CD8-positive, alpha-beta memory T cell (primary cell): ENCODE measurements around the gene XAB2. TPM values are rescaled to one million over a fixed set of nuclear protein-coding genes. Genes with fewer than 3 reads are reported as not detected.

ENCODE experiments used
- CTCF ChIA-PET: fragments of 350-600 bp; sonication (Branson Sonifier 250); formaldehyde crosslinking; loops from one replicate; lab custom pipeline; 2021; ENCODE audit warnings: antibody characterized with exemption; lab: Charles Lee
- POLR2A ChIA-PET: fragments of 350-600 bp; sonication (Branson Sonifier 250); formaldehyde crosslinking; loops from one replicate; lab custom pipeline; 2021; ENCODE audit warnings: antibody characterized with exemption; lab: Charles Lee
- DNase-seq, 5 donors: peaks; one replicate each; pipeline versions ENCODE4 v3.0.0 to v3.0.0-alpha.2; 2020 to 2022; ENCODE audit warnings: mixed read lengths in 1 of 5
- H3K27ac ChIP-seq: one replicate; pipeline ENCODE4 v1.7.0; 2013; ENCODE audit warnings: low read depth, mild to moderate bottlenecking, low read length, moderate library complexity
- H3K27me3 ChIP-seq: 2 replicates; pipeline ENCODE4 v1.7.0; 2013; ENCODE audit warnings: low read length, mild to moderate bottlenecking; ENCODE audit not compliant: insufficient read depth, poor library complexity, severe bottlenecking
- H3K36me3 ChIP-seq: 2 replicates; pipeline ENCODE4 v1.7.0; 2013; ENCODE audit warnings: mild to moderate bottlenecking, low read length, moderate library complexity; ENCODE audit not compliant: insufficient read depth
- H3K4me1 ChIP-seq: 2 replicates; pipeline ENCODE4 v1.7.0; 2013; ENCODE audit warnings: mild to moderate bottlenecking, low read length, moderate library complexity; ENCODE audit not compliant: insufficient read depth
- H3K4me3 ChIP-seq: 2 replicates; pipeline ENCODE4 v1.7.0; 2013; ENCODE audit warnings: mild to moderate bottlenecking, low read length
- H3K9me3 ChIP-seq: 2 replicates; pipeline ENCODE4 v1.7.0; 2013; ENCODE audit warnings: mild to moderate bottlenecking, low read length
- H3K27ac Mint-ChIP-seq, 8 donors: one replicate each; pipeline ENCODE4 v1.8.0; 2020 to 2021; ENCODE audit warnings: mixed read lengths in 8 of 8, mild to moderate bottlenecking in 6 of 8, inconsistent platforms in 3 of 8, moderate library complexity in 3 of 8
- H3K27me3 Mint-ChIP-seq, 2 donors: one replicate each; pipeline ENCODE4 v1.8.0; 2020 to 2021; ENCODE audit warnings: mixed read lengths in 2 of 2, mild to moderate bottlenecking in 1 of 2, moderate library complexity in 1 of 2
- H3K36me3 Mint-ChIP-seq, 3 donors: one replicate each; pipeline ENCODE4 v1.8.0; 2020 to 2021; ENCODE audit warnings: mixed read lengths in 3 of 3, inconsistent platforms in 1 of 3, mild to moderate bottlenecking in 1 of 3
- H3K4me1 Mint-ChIP-seq, 3 donors: one replicate each; pipeline ENCODE4 v1.8.0; 2020 to 2021; ENCODE audit warnings: mixed read lengths in 3 of 3, inconsistent platforms in 1 of 3, mild to moderate bottlenecking in 1 of 3
- H3K4me3 Mint-ChIP-seq, 7 donors: one replicate each; pipeline ENCODE4 v1.8.0; 2020 to 2021; ENCODE audit warnings: mixed read lengths in 7 of 7, mild to moderate bottlenecking in 6 of 7, moderate library complexity in 4 of 7, inconsistent platforms in 2 of 7
- H3K9me3 Mint-ChIP-seq, 5 donors: one replicate each; pipeline ENCODE4 v1.8.0; 2020 to 2022; ENCODE audit warnings: mixed read lengths in 5 of 5, mild to moderate bottlenecking in 3 of 5, moderate library complexity in 2 of 5, inconsistent platforms in 1 of 5
- polyA plus RNA-seq: library from polyadenylated mRNA; unstranded; fragments of 300-500 nt; fragmentation: Illumina TruSeq; gene quantifications from one replicate; pipeline ENCODE4 v1.2.3, GENCODE V29; 2021
- total RNA-seq, 2 experiments: library from RNA; stranded (reverse); gene quantifications; one replicate each; pipeline ENCODE4 v1.2.3, GENCODE V29; 2021

The XAB2 gene
- total RNA-seq, result 10 to 100 TPM; 46.0 to 47.6 TPM
- 8.8 TPM for polyA plus RNA-seq

DNA sequence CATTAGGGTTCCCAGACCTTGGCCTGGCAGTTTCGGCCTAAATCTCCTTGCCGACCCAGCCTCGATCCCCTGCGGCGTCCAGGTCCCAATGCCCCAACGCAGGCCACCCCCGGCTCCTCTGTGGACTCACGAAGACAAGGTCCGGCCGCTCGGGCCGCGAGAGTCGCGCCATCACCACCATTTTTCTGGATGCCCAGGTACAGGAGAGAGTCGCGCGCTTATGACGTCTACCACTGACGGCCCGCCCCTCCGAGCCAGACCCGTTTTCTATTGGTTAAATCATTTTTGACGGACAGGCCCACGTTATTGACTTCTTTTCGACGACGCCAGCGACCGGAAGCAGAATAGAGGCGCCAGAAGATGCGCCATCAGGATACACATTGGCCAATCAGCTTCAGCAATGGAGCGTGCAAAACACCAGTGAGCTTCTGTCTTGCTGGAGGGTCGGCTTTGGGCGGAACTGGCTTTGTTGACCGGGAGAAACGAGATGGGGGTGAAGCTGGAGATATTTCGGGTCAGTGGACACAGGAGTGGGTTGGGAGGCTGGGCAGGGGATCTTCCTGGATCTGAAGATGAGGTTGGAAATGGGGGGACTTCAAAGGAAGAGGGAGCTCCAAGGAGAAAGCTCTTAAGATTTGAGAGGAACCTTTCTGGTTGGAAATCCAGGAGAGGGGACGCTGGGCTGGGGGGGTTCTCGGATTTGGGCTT, at the start of gene XAB2, which contains the start of gene PET100:
Gene XAB2, minus strand, starts transcription at position 199 of the 708 bp plus-strand sequence. Its CDS starts 18 bp downstream, at position 181.
Gene PET100, plus strand, starts transcription at position 447 of the 708 bp plus-strand sequence. Its CDS starts 41 bp downstream, at position 488.
- Histone ChIP-seq H3K27ac (peak within 1 kb of the TSS; percentile 98), H3K27me3 (no peaks in the 10 kb centered on the region), H3K4me3 (peak within 1 kb of the TSS; percentile 92), H3K9me3 (no peaks in the 10 kb centered on the region), H3K36me3 (peaks cover 18% of the 10 kb centered on the region), H3K4me1 (peaks cover 22% of the 10 kb centered on the region)
- ChIA-PET CTCF (interaction anchor here (0.9 to 1.6 kb wide), 3 partner anchors 51 to 61 kb away, joined by 3 to 11 read pairs (median 6); partner anchors contain the start of gene TRAPPC5), POLR2A (interaction anchor here (0.5 to 2.0 kb wide), 15 partner anchors 8 to 1725 kb away, joined by 3 to 10 read pairs (median 4); partner anchors contain the start of genes CAMSAP3, MCOLN1, PNPLA6 and TIMM44)
- Mint-ChIP-seq H3K27ac (peak within 1 kb of the TSS; percentile 90 to 100 (median 100)), H3K4me1 (peaks cover 32 to 51% (median 39%) of the 10 kb centered on the region in 3 donors), H3K4me3 (peak within 1 kb of the TSS; percentile 90 to 99 (median 97)), H3K36me3 (peaks cover 0 to 57% (median 8%) of the 10 kb centered on the region in 3 donors), H3K27me3 (no peaks in the 10 kb centered on the region), H3K9me3 (no peaks in the 10 kb centered on the region)
- DNase-seq, result peak; percentile 89 to 98 (median 94)

DNA sequence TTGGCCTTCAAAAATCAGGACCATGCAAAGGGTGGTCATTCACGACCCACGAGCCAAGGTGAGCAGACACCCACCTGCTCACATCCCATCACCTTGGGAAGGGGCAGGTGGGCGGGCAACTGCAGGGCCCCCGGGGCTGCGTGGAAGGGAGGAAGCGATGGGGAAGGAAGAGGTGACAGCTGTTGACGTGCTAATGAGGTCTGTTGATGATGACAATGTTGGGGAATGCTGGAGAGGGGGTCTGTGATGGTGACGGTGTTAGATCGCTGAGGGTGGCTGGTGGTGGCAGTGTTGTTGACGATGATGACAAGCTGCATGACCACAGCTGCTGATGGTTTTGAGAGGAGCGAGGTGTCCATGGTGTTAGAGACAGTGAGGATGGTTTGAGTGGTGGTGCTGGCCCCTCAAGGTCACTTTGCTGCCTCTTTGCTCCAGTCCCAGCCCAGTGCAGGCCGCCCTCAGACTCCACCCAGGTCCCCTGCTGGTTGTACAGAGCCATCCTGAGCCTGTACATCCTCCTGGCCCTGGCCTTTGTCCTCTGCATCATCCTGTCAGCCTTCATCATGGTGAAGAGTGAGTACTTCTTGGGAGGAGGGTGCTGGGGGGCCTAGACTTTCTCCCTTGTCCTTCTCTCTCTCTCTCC, 48.4 kb upstream of the XAB2 start:
- Mint-ChIP-seq H3K36me3 (peaks cover 0 to 11% (median 0%) of the 10 kb centered on the region in 3 donors), H3K9me3 (no peaks in the 10 kb centered on the region), H3K4me3 (peak overlapping the region in 3 of 7 donors; percentile 27 to 58 (median 37)), H3K27ac (peak overlapping the region in 3 of 8 donors; percentile 43 to 60 (median 57)), H3K4me1 (peaks cover 30 to 59% (median 45%) of the 10 kb centered on the region in 3 donors), H3K27me3 (peaks cover 19 to 50% of the 10 kb centered on the region in 2 donors)
- no peak for DNase-seq
- peaks cover 5% of the 10 kb centered on the region for H3K36me3 ChIP-seq
- peaks cover 35% of the 10 kb centered on the region for H3K4me1 ChIP-seq
- no peak overlapping the region for H3K27ac ChIP-seq
- CTCF ChIA-PET, result interaction anchor here (0.9 to 2.2 kb wide), 3 partner anchors 109 to 124 kb away, joined by 3 to 12 read pairs (median 3); no protein-coding TSS in a partner anchor
- no peak overlapping the region for H3K4me3 ChIP-seq
- no peaks in the 10 kb centered on the region for H3K27me3 ChIP-seq
- no peaks in the 10 kb centered on the region for H3K9me3 ChIP-seq
- POLR2A ChIA-PET, result no interaction called here

DNA sequence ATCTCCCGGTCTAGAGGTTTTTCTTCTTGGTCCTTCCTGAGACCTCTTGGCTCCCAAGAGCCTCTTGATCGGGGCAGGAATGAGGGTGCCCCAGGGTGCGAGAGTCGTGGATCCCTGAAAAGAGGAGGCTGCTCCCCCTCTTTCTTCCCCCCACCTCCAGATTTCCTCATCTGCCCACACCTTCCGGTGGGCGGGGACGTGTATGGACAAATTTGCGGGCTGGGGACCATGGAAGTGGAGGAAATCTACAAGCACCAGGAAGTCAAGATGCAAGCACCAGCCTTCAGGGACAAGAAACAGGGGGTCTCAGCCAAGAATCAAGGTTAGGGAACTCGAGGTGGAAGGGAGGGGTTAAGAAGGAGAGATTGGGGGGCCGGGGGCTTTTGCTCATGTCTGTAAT, 47.5 kb upstream of the XAB2 start, which contains the start of gene MCEMP1:
Gene MCEMP1, plus strand, starts transcription at position 237 of the 400 bp plus-strand sequence. Its CDS starts 31 bp downstream, at position 268.
- Histone ChIP-seq H3K27me3 (no peaks in the 10 kb centered on the region), H3K27ac (no peak within 1 kb of the TSS), H3K9me3 (no peaks in the 10 kb centered on the region), H3K4me1 (peaks cover 31% of the 10 kb centered on the region), H3K4me3 (no peak within 1 kb of the TSS), H3K36me3 (no peaks in the 10 kb centered on the region)
- CTCF ChIA-PET, result interaction anchor here (1.0 to 2.2 kb wide), 4 partner anchors 19 to 193 kb away, joined by 3 to 12 read pairs (median 4); no protein-coding TSS in a partner anchor
- Mint-ChIP-seq H3K36me3 (peaks cover 0 to 6% (median 0%) of the 10 kb centered on the region in 3 donors), H3K27me3 (peaks cover 22 to 52% of the 10 kb centered on the region in 2 donors), H3K4me1 (peaks cover 27 to 52% (median 43%) of the 10 kb centered on the region in 3 donors), H3K9me3 (no peaks in the 10 kb centered on the region), H3K27ac (peak within 1 kb of the TSS in 5 of 8 donors; percentile 7 to 92 (median 60)), H3K4me3 (peak within 1 kb of the TSS in 3 of 7 donors; percentile 15 to 58 (median 54))
- DNase-seq, result no peak
- POLR2A ChIA-PET, result no interaction called here

DNA sequence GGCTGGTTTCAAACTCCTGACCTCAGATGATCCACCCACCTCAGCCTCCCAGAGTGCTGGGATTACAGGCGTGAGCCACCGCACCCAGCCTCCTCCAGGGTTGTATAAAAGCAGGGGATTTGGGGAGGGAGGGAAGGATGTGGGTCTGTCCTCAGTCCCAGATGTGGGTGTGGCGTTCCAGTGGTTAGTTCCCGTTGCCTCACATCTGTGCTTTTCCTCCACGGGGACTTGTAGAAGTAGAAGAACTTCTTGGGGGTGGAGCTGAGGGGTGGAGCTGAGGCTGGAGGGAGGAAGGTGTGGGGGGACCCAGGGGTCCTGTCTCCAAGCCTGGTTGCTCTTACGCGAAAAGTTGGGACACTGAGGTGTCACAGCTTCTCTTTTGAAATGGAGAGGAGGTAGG, 47.0 kb upstream of the XAB2 start:
- CTCF ChIA-PET, result interaction anchor here (1.0 to 1.5 kb wide), 3 partner anchors 19 to 193 kb away, joined by 3 to 4 read pairs (median 3); no protein-coding TSS in a partner anchor
- no peaks in the 10 kb centered on the region for H3K9me3 Mint-ChIP-seq
- H3K4me1 ChIP-seq, result peaks cover 26% of the 10 kb centered on the region

DNA sequence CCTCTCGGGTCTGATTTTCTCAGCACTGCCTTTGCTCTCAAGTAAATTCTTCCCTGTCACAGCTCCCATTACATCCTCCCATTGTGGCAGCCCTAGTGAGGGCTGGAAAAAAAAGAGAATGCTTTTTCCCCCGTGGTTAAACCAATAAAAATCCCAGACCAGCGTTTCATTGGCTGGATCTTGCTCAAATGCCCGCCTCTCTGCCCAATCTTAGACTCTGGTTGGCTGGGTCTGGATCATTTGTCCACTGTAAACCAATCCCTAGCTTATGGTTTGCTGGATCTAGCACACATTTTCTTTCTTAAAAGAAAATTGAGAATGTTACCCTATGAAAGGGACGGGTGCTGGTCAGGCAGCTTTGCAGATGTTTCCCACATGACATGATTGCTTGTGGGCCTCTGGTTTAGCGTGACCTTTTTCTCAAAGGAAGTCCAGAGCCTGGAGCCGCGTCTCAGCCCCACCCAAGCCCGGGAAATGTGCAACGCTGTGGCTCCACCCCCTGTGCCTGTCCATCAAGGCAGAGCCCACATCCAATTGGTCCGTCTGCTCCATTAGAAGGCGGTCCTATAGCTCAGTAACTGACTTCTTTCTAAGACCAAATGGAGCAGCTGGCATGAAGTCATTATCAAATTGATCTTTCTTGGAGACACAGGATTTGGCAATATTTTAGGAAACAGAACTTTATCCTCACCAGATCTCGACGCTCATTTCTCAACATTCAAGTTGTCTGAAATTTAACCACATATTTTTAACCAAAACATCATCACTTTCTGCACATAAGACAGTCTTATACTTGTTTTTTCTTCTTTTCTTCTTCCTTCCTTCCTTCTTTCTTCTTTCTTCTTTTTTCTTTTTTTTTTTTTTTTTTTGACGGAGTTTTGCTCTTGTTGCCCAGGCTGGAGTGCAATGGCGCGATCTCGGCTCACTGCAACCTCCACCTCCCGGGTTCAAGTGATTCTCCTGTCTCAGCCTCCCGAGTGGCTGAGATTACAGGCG, 45.0 kb upstream of the XAB2 start:
- POLR2A ChIA-PET, result no interaction called here
- H3K27me3 Mint-ChIP-seq, result peaks cover 28 to 67% of the 10 kb centered on the region in 2 donors

More for the DNA sequence above, 47.0 kb upstream of the XAB2 start:
- POLR2A ChIA-PET, result no interaction called here
- no peak for DNase-seq
- Mint-ChIP-seq H3K27me3 (peaks cover 25 to 57% of the 10 kb centered on the region in 2 donors), H3K4me1 (peaks cover 23 to 47% (median 40%) of the 10 kb centered on the region in 3 donors), H3K4me3 (no peak overlapping the region), H3K27ac (peak overlapping the region in 2 of 8 donors; percentile 60 to 70), H3K36me3 (peaks cover 0 to 3% (median 0%) of the 10 kb centered on the region in 3 donors)
- no peak overlapping the region for H3K27ac ChIP-seq
- H3K4me3 ChIP-seq, result no peak overlapping the region
- H3K27me3 ChIP-seq, result no peaks in the 10 kb centered on the region
- no peaks in the 10 kb centered on the region for H3K36me3 ChIP-seq
- no peaks in the 10 kb centered on the region for H3K9me3 ChIP-seq

DNA sequence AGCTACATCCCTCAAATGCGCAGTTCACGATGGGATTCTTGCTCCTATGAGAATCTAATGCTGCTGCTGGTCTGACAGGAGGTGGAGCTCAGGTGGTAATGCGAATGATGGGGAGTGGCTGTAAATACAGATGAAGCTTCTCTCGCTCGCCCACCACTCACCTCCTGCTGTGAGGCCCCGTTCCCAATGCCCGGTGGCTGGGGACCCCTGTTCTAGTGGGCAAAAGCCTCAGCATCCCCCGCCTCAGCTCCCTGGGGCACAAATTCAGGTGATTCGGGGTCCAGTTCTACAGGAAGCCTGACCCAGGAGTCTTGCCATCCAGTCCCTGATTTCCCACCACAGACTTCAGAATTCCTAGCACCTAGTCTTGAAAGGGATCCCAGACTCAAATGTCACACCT, 43.2 kb upstream of the XAB2 start:
- H3K36me3 Mint-ChIP-seq, result no peaks in the 10 kb centered on the region
- H3K27me3 ChIP-seq, result no peaks in the 10 kb centered on the region
- H3K4me3 Mint-ChIP-seq, result no peak overlapping the region
- H3K27me3 Mint-ChIP-seq, result peaks cover 27 to 60% of the 10 kb centered on the region in 2 donors
- H3K27ac ChIP-seq, result no peak overlapping the region
- no peaks in the 10 kb centered on the region for H3K36me3 ChIP-seq
- peaks cover 12% of the 10 kb centered on the region for H3K4me1 ChIP-seq
- H3K4me3 ChIP-seq, result no peak overlapping the region
- ChIA-PET CTCF (no interaction called here), POLR2A (no interaction called here)
- peaks cover 17 to 34% (median 25%) of the 10 kb centered on the region in 3 donors for H3K4me1 Mint-ChIP-seq
- no peak for DNase-seq
- no peaks in the 10 kb centered on the region for H3K9me3 ChIP-seq
- no peaks in the 10 kb centered on the region for H3K9me3 Mint-ChIP-seq
- no peak overlapping the region for H3K27ac Mint-ChIP-seq

More for the DNA sequence above, 45.0 kb upstream of the XAB2 start:
- no peak overlapping the region for H3K4me3 ChIP-seq
- H3K4me3 Mint-ChIP-seq, result no peak overlapping the region
- no peak for DNase-seq
- no peaks in the 10 kb centered on the region for H3K36me3 ChIP-seq
- H3K9me3 ChIP-seq, result no peaks in the 10 kb centered on the region
- no peaks in the 10 kb centered on the region for H3K9me3 Mint-ChIP-seq
- no peaks in the 10 kb centered on the region for H3K27me3 ChIP-seq
- peaks cover 25 to 47% (median 33%) of the 10 kb centered on the region in 3 donors for H3K4me1 Mint-ChIP-seq
- H3K27ac ChIP-seq, result no peak overlapping the region
- no peaks in the 10 kb centered on the region for H3K36me3 Mint-ChIP-seq
- peaks cover 17% of the 10 kb centered on the region for H3K4me1 ChIP-seq
- H3K27ac Mint-ChIP-seq, result peak overlapping the region in 1 of 8 donors; percentile 88
- CTCF ChIA-PET, result interaction anchor here (0.5 kb wide), 1 partner anchor 25 kb away, joined by 3 read pairs; no protein-coding TSS in a partner anchor
